H9 (cell line): ENCODE results near the gene STK26. TPM values are rescaled to one million over a fixed set of nuclear protein-coding genes. Genes with fewer than 3 reads are reported as not detected.
A peak's percentile ranks its signal among the peaks of the same experiment; 100 is the strongest.

Source experiments
- DNase-seq: peaks from one replicate; pipeline ENCODE4 v3.0.0-alpha.2; 2017
- H2AFZ ChIP-seq: one replicate; pipeline ENCODE4 v1.6.1; 2013; ENCODE audit warnings: mild to moderate bottlenecking, low read length, control low read depth, moderate library complexity
- H2AK5ac ChIP-seq: 2 replicates; pipeline ENCODE4 v1.6.1; 2013; ENCODE audit warnings: low read length, control low read depth, mixed read lengths; ENCODE audit not compliant: insufficient read length
- H2BK120ac ChIP-seq: one replicate; pipeline ENCODE4 v1.6.1; 2013; ENCODE audit warnings: low read depth, mild to moderate bottlenecking, low read length, control low read depth, inconsistent platforms; ENCODE audit not compliant: poor library complexity, severe bottlenecking
- H2BK12ac ChIP-seq: 2 replicates; pipeline ENCODE4 v1.6.1; 2013; ENCODE audit warnings: low read length, control low read depth, mixed read lengths, low read depth; ENCODE audit not compliant: insufficient read length
- H2BK15ac ChIP-seq: 2 replicates; pipeline ENCODE4 v1.6.1; 2013; ENCODE audit warnings: low read depth, low read length, control low read depth
- H2BK20ac ChIP-seq: one replicate; pipeline ENCODE4 v1.6.1; 2013; ENCODE audit warnings: low read depth, mild to moderate bottlenecking, low read length, control low read depth, inconsistent platforms; ENCODE audit not compliant: poor library complexity, severe bottlenecking
- H2BK5ac ChIP-seq: 2 replicates; pipeline ENCODE4 v1.6.1; 2013; ENCODE audit warnings: low read length, control low read depth, mixed read lengths; ENCODE audit not compliant: insufficient read length
- H3K14ac ChIP-seq: 2 replicates; pipeline ENCODE4 v1.6.1; 2013; ENCODE audit warnings: low read length, control low read depth; ENCODE audit not compliant: insufficient read depth
- H3K18ac ChIP-seq: 2 replicates; pipeline ENCODE4 v1.6.1; 2013; ENCODE audit warnings: low read depth, mild to moderate bottlenecking, mixed read lengths, low read length, control low read depth; ENCODE audit not compliant: insufficient read length
- H3K23ac ChIP-seq: 2 replicates; pipeline ENCODE4 v1.6.1; 2013; ENCODE audit warnings: low read length, control low read depth, mixed read lengths, low read depth; ENCODE audit not compliant: insufficient read length
- H3K23me2 ChIP-seq: 2 replicates; pipeline ENCODE4 v1.6.1; 2013; ENCODE audit warnings: low read depth, mild to moderate bottlenecking, mixed read lengths, low read length, control low read depth; ENCODE audit not compliant: insufficient read length, poor library complexity, severe bottlenecking
- H3K27ac ChIP-seq: 2 replicates; pipeline ENCODE4 v1.5.1; 2013; ENCODE audit warnings: low read length, control low read depth, mixed read lengths, low read depth; ENCODE audit not compliant: insufficient read length
- H3K27me3 ChIP-seq: 2 replicates; pipeline ENCODE4 v1.6.1; 2013; ENCODE audit warnings: low read length, control low read depth, inconsistent platforms; ENCODE audit not compliant: insufficient read depth
- H3K4ac ChIP-seq: 2 replicates; pipeline ENCODE4 v1.6.1; 2013; ENCODE audit warnings: low read depth, mild to moderate bottlenecking, control low read depth, inconsistent platforms, low read length, moderate library complexity
- H3K4me1 ChIP-seq: 2 replicates; pipeline ENCODE4 v1.6.1; 2013; ENCODE audit warnings: low read length, control low read depth, inconsistent platforms; ENCODE audit not compliant: insufficient read depth
- H3K4me2 ChIP-seq: 2 replicates; pipeline ENCODE4 v1.6.1; 2013; ENCODE audit warnings: low read length, control low read depth, mixed read lengths; ENCODE audit not compliant: insufficient read length, insufficient read depth
- H3K56ac ChIP-seq: 2 replicates; pipeline ENCODE4 v1.6.1; 2013; ENCODE audit warnings: low read depth, mild to moderate bottlenecking, mixed read lengths, low read length, control low read depth; ENCODE audit not compliant: insufficient read length
- H3K79me1 ChIP-seq: 2 replicates; pipeline ENCODE4 v1.6.1; 2013; ENCODE audit warnings: low read depth, mild to moderate bottlenecking, moderate library complexity, low read length, control low read depth, inconsistent platforms; ENCODE audit not compliant: insufficient read depth, poor library complexity, severe bottlenecking
- H3K79me2 ChIP-seq: 2 replicates; pipeline ENCODE4 v1.6.1; 2013; ENCODE audit warnings: low read length, control low read depth, inconsistent platforms; ENCODE audit not compliant: insufficient read depth
- H3K9ac ChIP-seq: 2 replicates; pipeline ENCODE4 v1.6.1; 2013; ENCODE audit warnings: low read length, control low read depth, mixed read lengths; ENCODE audit not compliant: insufficient read length; ENCODE audit errors: extremely low read depth
- H3K9me3 ChIP-seq: one replicate; pipeline ENCODE4 v1.6.1; 2013; ENCODE audit warnings: low read depth, low read length, inconsistent platforms; ENCODE audit not compliant: control insufficient read depth
- H3T11ph ChIP-seq: one replicate; pipeline ENCODE4 v1.6.1; 2013; ENCODE audit warnings: mild to moderate bottlenecking, low read length, control low read depth, inconsistent platforms
- H4K20me1 ChIP-seq: one replicate; pipeline ENCODE4 v1.6.1; 2013; ENCODE audit not compliant: control insufficient read depth, insufficient read length, insufficient read depth
- H4K5ac ChIP-seq: 2 replicates; pipeline ENCODE4 v1.6.1; 2013; ENCODE audit warnings: low read depth, mild to moderate bottlenecking, mixed read lengths, low read length, control low read depth; ENCODE audit not compliant: insufficient read length
- H4K8ac ChIP-seq: replicated peaks from 2 replicates; pipeline ENCODE4 v1.6.1; 2013; ENCODE audit warnings: low read length, control low read depth, mixed read lengths, low read depth; ENCODE audit not compliant: insufficient read length
- H4K91ac ChIP-seq: 2 replicates; pipeline ENCODE4 v1.6.1; 2013; ENCODE audit warnings: low read depth, mild to moderate bottlenecking, moderate library complexity, mixed read lengths, low read length, control low read depth; ENCODE audit not compliant: insufficient read length
- H3K27ac Mint-ChIP-seq, 3 experiments: 2 replicates in 2 of 3; 3 replicates in 1 of 3; pipeline ENCODE4 v1.8.0; 2020 to 2021; ENCODE audit warnings: mixed read lengths in 3 of 3, mild to moderate bottlenecking in 1 of 3, moderate library complexity in 1 of 3
- H3K27me3 Mint-ChIP-seq: 2 replicates; pipeline ENCODE4 v1.8.0; 2021; ENCODE audit warnings: low read depth, mild to moderate bottlenecking, moderate library complexity, mixed read lengths
- H3K36me3 Mint-ChIP-seq, 3 experiments: 2 replicates in 2 of 3; 3 replicates in 1 of 3; pipeline ENCODE4 v1.8.0; 2020 to 2021; ENCODE audit warnings: low read depth in 3 of 3, mixed read lengths in 3 of 3; ENCODE audit not compliant: insufficient read depth in 1 of 3
- H3K4me1 Mint-ChIP-seq, 2 experiments: 2 replicates each; pipeline ENCODE4 v1.8.0; 2020; ENCODE audit warnings: mixed read lengths in 2 of 2
- H3K4me3 Mint-ChIP-seq, 2 experiments: 2 replicates in 1 of 2; 3 replicates in 1 of 2; pipeline ENCODE4 v1.8.0; 2020 to 2021; ENCODE audit warnings: mild to moderate bottlenecking in 2 of 2, mixed read lengths in 2 of 2, moderate library complexity in 1 of 2
- H3K9me3 Mint-ChIP-seq, 2 experiments: 2 replicates in 1 of 2; 3 replicates in 1 of 2; pipeline ENCODE4 v1.8.0; 2020; ENCODE audit warnings: mild to moderate bottlenecking in 2 of 2, mixed read lengths in 2 of 2, moderate library complexity in 1 of 2
- WGBS: extraction: QIAGEN DNeasy Blood & Tissue Kit; methylation state at CpG from one replicate; pipeline ENCODE4 v1.1.7; 2013; ENCODE audit warnings: missing lambda C conversion rate, low lambda C conversion rate, mixed read lengths; ENCODE audit not compliant: insufficient read length; ENCODE audit errors: extremely low coverage; 5-methylcytosine and 5-hydroxymethylcytosine counted together
- total RNA-seq: library from RNA; stranded (reverse); gene quantifications from 2 replicates; pipeline ENCODE4 v1.2.1, GENCODE V29; 2021
- TF ChIP-seq, protein P1 (sequence below): fragments of 200-600 bp; sonication (generic); conservative IDR thresholded peaks from 3 replicates; pipeline ENCODE4 v1.8.0; 2021; ENCODE audit warnings: antibody characterized with exemption, mild to moderate bottlenecking

Gene STK26
- total RNA-seq, 1 experiment from 2014 or later = 99.2 TPM

DNA sequence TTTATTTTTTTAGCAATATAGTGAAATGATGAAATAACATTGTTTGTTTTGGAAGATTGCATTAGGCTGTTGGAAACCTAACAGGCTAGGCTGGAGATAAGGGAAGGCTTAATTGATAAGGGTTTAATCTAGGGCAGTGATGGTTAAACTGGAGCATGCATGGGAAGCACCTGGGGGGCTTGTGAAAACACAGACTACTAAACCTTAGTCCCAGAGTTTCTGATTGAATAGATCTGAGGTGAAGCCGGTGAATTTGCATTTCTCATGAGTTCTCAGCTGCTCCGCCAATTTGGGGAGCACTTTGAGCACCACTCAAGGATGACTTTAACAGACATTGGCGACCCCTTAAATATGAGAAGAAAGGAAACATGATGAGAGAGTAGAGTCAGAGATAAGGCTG lies 11.5 kb downstream of the STK26 start:
- no peaks in the 10 kb centered on the region for H3K27me3 Mint-ChIP-seq
- H3K4me1 ChIP-seq = peaks cover 3% of the 10 kb centered on the region; the same call in 1 of the 2 replicates
- no peak overlapping the region for H3K27ac ChIP-seq
- peaks cover 3% of the 10 kb centered on the region for H3K79me1 ChIP-seq
- no peak overlapping the region for H3K4ac ChIP-seq
- no peaks in the 10 kb centered on the region for H3K9me3 Mint-ChIP-seq
- DNase-seq = no peak
- no peak overlapping the region for H2BK20ac ChIP-seq
- no peak overlapping the region for H3K23ac ChIP-seq
- H2BK12ac ChIP-seq = no peak overlapping the region
- no peak overlapping the region for H2BK15ac ChIP-seq
- H3K4me1 Mint-ChIP-seq = peaks cover 57 to 66% of the 10 kb centered on the region in 2 experiments
- no peak overlapping the region for H3K4me3 Mint-ChIP-seq
- TF ChIP-seq, protein P1, sequence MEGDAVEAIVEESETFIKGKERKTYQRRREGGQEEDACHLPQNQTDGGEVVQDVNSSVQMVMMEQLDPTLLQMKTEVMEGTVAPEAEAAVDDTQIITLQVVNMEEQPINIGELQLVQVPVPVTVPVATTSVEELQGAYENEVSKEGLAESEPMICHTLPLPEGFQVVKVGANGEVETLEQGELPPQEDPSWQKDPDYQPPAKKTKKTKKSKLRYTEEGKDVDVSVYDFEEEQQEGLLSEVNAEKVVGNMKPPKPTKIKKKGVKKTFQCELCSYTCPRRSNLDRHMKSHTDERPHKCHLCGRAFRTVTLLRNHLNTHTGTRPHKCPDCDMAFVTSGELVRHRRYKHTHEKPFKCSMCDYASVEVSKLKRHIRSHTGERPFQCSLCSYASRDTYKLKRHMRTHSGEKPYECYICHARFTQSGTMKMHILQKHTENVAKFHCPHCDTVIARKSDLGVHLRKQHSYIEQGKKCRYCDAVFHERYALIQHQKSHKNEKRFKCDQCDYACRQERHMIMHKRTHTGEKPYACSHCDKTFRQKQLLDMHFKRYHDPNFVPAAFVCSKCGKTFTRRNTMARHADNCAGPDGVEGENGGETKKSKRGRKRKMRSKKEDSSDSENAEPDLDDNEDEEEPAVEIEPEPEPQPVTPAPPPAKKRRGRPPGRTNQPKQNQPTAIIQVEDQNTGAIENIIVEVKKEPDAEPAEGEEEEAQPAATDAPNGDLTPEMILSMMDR = no peak
- H2BK5ac ChIP-seq = no peak overlapping the region
- WGBS = no CpG with 5 or more reads among the region's 3 CpGs
- H2AK5ac ChIP-seq = no peak overlapping the region
- H2AFZ ChIP-seq = no peak overlapping the region
- no peaks in the 10 kb centered on the region for H4K20me1 ChIP-seq
- no peak overlapping the region for H3K4me2 ChIP-seq
- H3K36me3 Mint-ChIP-seq = peaks cover 0 to 4% (median 0%) of the 10 kb centered on the region in 3 experiments; a peak in 3 of 7 replicates
- H3K56ac ChIP-seq = no peak overlapping the region
- no peaks in the 10 kb centered on the region for H3K27me3 ChIP-seq
- no peak overlapping the region for H3K9ac ChIP-seq
- H4K91ac ChIP-seq = no peak overlapping the region
- no peak overlapping the region for H4K8ac ChIP-seq
- H3K9me3 ChIP-seq = no peaks in the 10 kb centered on the region
- no peak overlapping the region for H3T11ph ChIP-seq
- H3K14ac ChIP-seq = no peak overlapping the region
- no peaks in the 10 kb centered on the region for H3K23me2 ChIP-seq
- H4K5ac ChIP-seq = no peak overlapping the region
- peaks cover 29% of the 10 kb centered on the region for H3K79me2 ChIP-seq
- H3K18ac ChIP-seq = no peak overlapping the region
- no peak overlapping the region for H2BK120ac ChIP-seq
- peak overlapping the region in 2 of 3 experiments; percentile 2 to 24; a peak in 2 of 7 replicates for H3K27ac Mint-ChIP-seq
